ENCODE data around the gene YEATS2. TPM values are rescaled to one million over a fixed set of nuclear protein-coding genes. Genes with fewer than 3 reads are reported as not detected.

Gene YEATS2
- total RNA-seq, 1 experiment from 2014 or later, result 57.4 TPM

GRCh38 chr3:183796372-183796771, 98.8 kb downstream of the YEATS2 start:
- peak overlapping the region; percentile 19 for H3K27ac Mint-ChIP-seq (ENCODE audit: unreplicated experiment)
- H3K36me3 Mint-ChIP-seq (ENCODE audit: insufficient read depth, unreplicated experiment), result peaks cover 26% of the 10 kb centered on the region
- H3K4me3 Mint-ChIP-seq (ENCODE audit: low read depth, unreplicated experiment), result no peak overlapping the region
- no peak for DNase-seq
- H3K4me1 Mint-ChIP-seq (ENCODE audit: low read depth, unreplicated experiment), result no peaks in the 10 kb centered on the region
- H3K27me3 Mint-ChIP-seq (ENCODE audit: unreplicated experiment), result no peaks in the 10 kb centered on the region
- CTCF ChIA-PET, result interaction anchor here (0.5 kb wide), 1 partner anchor 78 kb away, joined by 4 read pairs; no protein-coding TSS in a partner anchor
- no peak for TF ChIP-seq CTCF (IDR thresholded peaks at IDR 0.05; ENCODE audit: unreplicated experiment)
- BruUV-seq (replicated peaks), result no TSS peak
- H3K9me3 Mint-ChIP-seq (ENCODE audit: low read depth, unreplicated experiment), result no peaks in the 10 kb centered on the region
- intact Hi-C loops (cut with micrococcal nuclease; ENCODE audit: unreplicated experiment), result no loop called here

GRCh38 chr3:183797996-183798395, 100.4 kb downstream of the YEATS2 start:
- Mint-ChIP-seq H3K36me3 (ENCODE audit: insufficient read depth, unreplicated experiment) (peaks cover 26% of the 10 kb centered on the region), H3K4me1 (ENCODE audit: low read depth, unreplicated experiment) (no peaks in the 10 kb centered on the region), H3K4me3 (ENCODE audit: low read depth, unreplicated experiment) (no peak overlapping the region), H3K27me3 (ENCODE audit: unreplicated experiment) (no peaks in the 10 kb centered on the region), H3K9me3 (ENCODE audit: low read depth, unreplicated experiment) (no peaks in the 10 kb centered on the region), H3K27ac (ENCODE audit: unreplicated experiment) (no peak overlapping the region)
- no peak for TF ChIP-seq CTCF (IDR thresholded peaks at IDR 0.05; ENCODE audit: unreplicated experiment)
- BruUV-seq (replicated peaks), result no TSS peak
- no peak for DNase-seq
- CTCF ChIA-PET, result no interaction called here
- intact Hi-C loops (cut with micrococcal nuclease; ENCODE audit: unreplicated experiment), result no loop called here

- intact Hi-C loops (cut with micrococcal nuclease; ENCODE audit: unreplicated experiment), result no loop called here
- TF ChIP-seq CTCF (IDR thresholded peaks at IDR 0.05; ENCODE audit: unreplicated experiment), result no peak
- no TSS peak for BruUV-seq (replicated peaks)
- no peak for DNase-seq
- Mint-ChIP-seq H3K4me1 (ENCODE audit: low read depth, unreplicated experiment) (no peaks in the 10 kb centered on the region), H3K4me3 (ENCODE audit: low read depth, unreplicated experiment) (no peak overlapping the region), H3K9me3 (ENCODE audit: low read depth, unreplicated experiment) (no peaks in the 10 kb centered on the region), H3K27me3 (ENCODE audit: unreplicated experiment) (no peaks in the 10 kb centered on the region), H3K36me3 (ENCODE audit: insufficient read depth, unreplicated experiment) (peaks cover 37% of the 10 kb centered on the region), H3K27ac (ENCODE audit: unreplicated experiment) (no peak overlapping the region)
- CTCF ChIA-PET, result no interaction called here
Observed at GRCh38 chr3:183799461-183799860, 101.9 kb downstream of the YEATS2 start.

- TF ChIP-seq CTCF (IDR thresholded peaks at IDR 0.05; ENCODE audit: unreplicated experiment), result no peak
- intact Hi-C loops (cut with micrococcal nuclease; ENCODE audit: unreplicated experiment), result no loop called here
- Mint-ChIP-seq H3K36me3 (ENCODE audit: insufficient read depth, unreplicated experiment) (peaks cover 43% of the 10 kb centered on the region), H3K27ac (ENCODE audit: unreplicated experiment) (no peak overlapping the region), H3K4me3 (ENCODE audit: low read depth, unreplicated experiment) (no peak overlapping the region), H3K9me3 (ENCODE audit: low read depth, unreplicated experiment) (no peaks in the 10 kb centered on the region), H3K4me1 (ENCODE audit: low read depth, unreplicated experiment) (no peaks in the 10 kb centered on the region), H3K27me3 (ENCODE audit: unreplicated experiment) (no peaks in the 10 kb centered on the region)
- CTCF ChIA-PET, result interaction anchor here (0.6 kb wide), 1 partner anchor 416 kb away, joined by 5 read pairs; no protein-coding TSS in a partner anchor
- no TSS peak for BruUV-seq (replicated peaks)
- DNase-seq, result no peak
Observed at GRCh38 chr3:183800243-183800863, 102.8 kb downstream of the YEATS2 start.

All from Calu3 (cell line).